ENCODE measurements around the gene CHCHD3.

The CHCHD3 gene

GRCh38 chr7:132861940-132862554, 219.8 kb downstream of the CHCHD3 start:
- DNase-seq (ENCODE audit: low spot score): no peak

GRCh38 chr7:132861424-132861823, 220.5 kb downstream of the CHCHD3 start:
- no peak for DNase-seq (ENCODE audit: low spot score)

GRCh38 chr7:132859199-132859598, 222.7 kb downstream of the CHCHD3 start:
- DNase-seq (ENCODE audit: low spot score): no peak

- no peak for DNase-seq (ENCODE audit: low spot score)
Observed at GRCh38 chr7:132858760-132859159, 223.1 kb downstream of the CHCHD3 start.

- no peak for DNase-seq (ENCODE audit: low spot score)
Observed at GRCh38 chr7:132858251-132858650, 223.6 kb downstream of the CHCHD3 start.

- no peak for DNase-seq (ENCODE audit: low spot score)
Observed at GRCh38 chr7:132857703-132858102, 224.2 kb downstream of the CHCHD3 start.

- no peak for DNase-seq (ENCODE audit: low spot score)
Observed at GRCh38 chr7:132857031-132857430, 224.9 kb downstream of the CHCHD3 start.

GRCh38 chr7:132856416-132856815, 225.5 kb downstream of the CHCHD3 start:
- no peak for DNase-seq (ENCODE audit: low spot score)

GRCh38 chr7:132855901-132856300, 226.0 kb downstream of the CHCHD3 start:
- DNase-seq (ENCODE audit: low spot score): no peak

GRCh38 chr7:132854238-132854637, 227.7 kb downstream of the CHCHD3 start:
- DNase-seq (ENCODE audit: low spot score): no peak

GRCh38 chr7:132847376-132847775, 234.5 kb downstream of the CHCHD3 start:
- no peak for DNase-seq (ENCODE audit: low spot score)

GRCh38 chr7:132846086-132846485, 235.8 kb downstream of the CHCHD3 start:
- DNase-seq (ENCODE audit: low spot score): no peak

- no peak for DNase-seq (ENCODE audit: low spot score)
Observed at GRCh38 chr7:132842478-132842877, 239.4 kb downstream of the CHCHD3 start.

- DNase-seq (ENCODE audit: low spot score): no peak
Observed at GRCh38 chr7:132840199-132840598, 241.7 kb downstream of the CHCHD3 start.

GRCh38 chr7:132838313-132838712, 243.6 kb downstream of the CHCHD3 start:
- no peak for DNase-seq (ENCODE audit: low spot score)

- no peak for DNase-seq (ENCODE audit: low spot score)
Observed at GRCh38 chr7:132837529-132837928, 244.4 kb downstream of the CHCHD3 start.

- DNase-seq (ENCODE audit: low spot score): no peak
Observed at GRCh38 chr7:132836746-132837145, 245.1 kb downstream of the CHCHD3 start.

GRCh38 chr7:132830941-132831340, 250.9 kb downstream of the CHCHD3 start:
- no peak for DNase-seq (ENCODE audit: low spot score)

- DNase-seq (ENCODE audit: low spot score): no peak
Observed at GRCh38 chr7:132828502-132828901, 253.4 kb downstream of the CHCHD3 start.

- no peak for DNase-seq (ENCODE audit: low spot score)
Observed at GRCh38 chr7:132825932-132826835, 255.7 kb downstream of the CHCHD3 start.

GRCh38 chr7:132825222-132825621, 256.7 kb downstream of the CHCHD3 start:
- DNase-seq (ENCODE audit: low spot score): no peak

GRCh38 chr7:132819648-132820047, 262.2 kb downstream of the CHCHD3 start:
- DNase-seq (ENCODE audit: low spot score): no peak

- no peak for DNase-seq (ENCODE audit: low spot score)
Observed at GRCh38 chr7:132817949-132818348, 263.9 kb downstream of the CHCHD3 start.
